SU-DHL-6 (cell line): ENCODE data around the gene BRIP1.
"Not testable (repeated sequence)": the region's sequence is repeated elsewhere in the genome, so short reads cannot be mapped to it uniquely, and the experiment has no call there.

Source experiments
- EZH2phosphoT487 ChIP-seq: fragments of 200-600 bp; sonication (generic), shearing (Covaris generic); conservative IDR thresholded peaks from 2 replicates; pipeline ENCODE4 v1.6.1; 2018; ENCODE audit warnings: mild to moderate bottlenecking, antibody characterized with exemption, low read length, moderate library complexity, mixed read lengths
- TF ChIP-seq, protein P1 (sequence below): fragments of 200-600 bp; sonication (generic); IDR thresholded peaks from one replicate; pipeline ENCODE4 v1.5.1; 2017; ENCODE audit warnings: antibody characterized with exemption, mild to moderate bottlenecking, low read length, moderate library complexity; ENCODE audit not compliant: insufficient read depth, poor library complexity, severe bottlenecking

GRCh38 chr17:61674609-61675008 is 188.7 kb downstream of the BRIP1 start:
- TF ChIP-seq, protein P1, sequence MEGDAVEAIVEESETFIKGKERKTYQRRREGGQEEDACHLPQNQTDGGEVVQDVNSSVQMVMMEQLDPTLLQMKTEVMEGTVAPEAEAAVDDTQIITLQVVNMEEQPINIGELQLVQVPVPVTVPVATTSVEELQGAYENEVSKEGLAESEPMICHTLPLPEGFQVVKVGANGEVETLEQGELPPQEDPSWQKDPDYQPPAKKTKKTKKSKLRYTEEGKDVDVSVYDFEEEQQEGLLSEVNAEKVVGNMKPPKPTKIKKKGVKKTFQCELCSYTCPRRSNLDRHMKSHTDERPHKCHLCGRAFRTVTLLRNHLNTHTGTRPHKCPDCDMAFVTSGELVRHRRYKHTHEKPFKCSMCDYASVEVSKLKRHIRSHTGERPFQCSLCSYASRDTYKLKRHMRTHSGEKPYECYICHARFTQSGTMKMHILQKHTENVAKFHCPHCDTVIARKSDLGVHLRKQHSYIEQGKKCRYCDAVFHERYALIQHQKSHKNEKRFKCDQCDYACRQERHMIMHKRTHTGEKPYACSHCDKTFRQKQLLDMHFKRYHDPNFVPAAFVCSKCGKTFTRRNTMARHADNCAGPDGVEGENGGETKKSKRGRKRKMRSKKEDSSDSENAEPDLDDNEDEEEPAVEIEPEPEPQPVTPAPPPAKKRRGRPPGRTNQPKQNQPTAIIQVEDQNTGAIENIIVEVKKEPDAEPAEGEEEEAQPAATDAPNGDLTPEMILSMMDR, result not testable (repeated sequence)
- not testable (repeated sequence) for TF ChIP-seq EZH2phosphoT487
